ENCODE results near the gene FXYD4.

DNA sequence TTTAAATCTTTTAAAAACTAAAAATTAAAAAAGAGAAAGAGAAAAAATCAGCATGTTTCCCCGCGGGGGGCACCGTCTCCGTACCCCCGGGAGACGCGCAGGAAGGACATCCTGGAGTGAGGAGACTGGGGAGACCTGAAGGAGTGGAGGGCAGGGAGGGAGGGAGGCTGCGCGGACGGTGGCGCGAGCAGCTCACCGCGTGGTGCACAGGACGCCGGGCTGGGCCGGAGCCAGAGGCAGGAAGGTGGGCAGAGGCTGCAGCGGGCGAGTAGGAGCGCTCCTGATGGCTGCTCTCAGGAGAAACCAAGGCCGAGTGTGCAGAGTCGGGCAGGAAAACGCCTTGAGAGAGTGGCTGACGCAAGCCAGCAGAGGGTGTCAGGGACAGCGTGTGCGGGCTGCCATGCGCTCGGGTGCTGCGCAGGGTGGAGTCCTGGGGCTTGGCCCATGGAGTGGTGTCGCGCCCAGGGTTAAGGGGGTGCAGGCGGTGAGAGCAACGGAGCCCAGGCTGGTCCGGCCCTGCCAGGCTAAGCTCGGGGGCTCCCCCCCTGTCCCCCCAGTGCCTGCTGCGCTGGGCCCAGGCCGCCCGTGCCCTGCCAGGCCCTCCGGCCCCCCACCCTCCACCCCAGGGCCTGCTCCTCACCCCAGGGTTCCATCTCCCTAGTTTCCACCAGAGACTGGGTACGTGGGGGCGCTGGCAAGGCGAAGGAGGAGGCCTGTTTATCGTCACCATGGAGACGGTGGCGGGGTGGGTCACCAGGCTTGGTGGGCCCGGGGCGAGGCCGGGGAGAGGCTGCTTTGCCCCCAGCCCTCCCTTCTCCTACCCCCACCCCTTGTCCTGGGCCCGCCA, 28.9 kb upstream of the FXYD4 start:
- TF ChIP-seq EZH2 (IDR thresholded peaks at IDR 0.05; ENCODE audit: insufficient read depth, poor library complexity, severe bottlenecking) (no peak), EZH2phosphoT487 (IDR thresholded peaks at IDR 0.05; ENCODE audit: insufficient read depth, low read depth) (no peak)

All from GM23248 (cell line).